ENCODE measurements around the gene ADAM30. TPM values are rescaled to one million over a fixed set of nuclear protein-coding genes. Genes with fewer than 3 reads are reported as not detected.

The ADAM30 gene
- total RNA-seq, 1 experiment from 2014 or later, result not detected

DNA sequence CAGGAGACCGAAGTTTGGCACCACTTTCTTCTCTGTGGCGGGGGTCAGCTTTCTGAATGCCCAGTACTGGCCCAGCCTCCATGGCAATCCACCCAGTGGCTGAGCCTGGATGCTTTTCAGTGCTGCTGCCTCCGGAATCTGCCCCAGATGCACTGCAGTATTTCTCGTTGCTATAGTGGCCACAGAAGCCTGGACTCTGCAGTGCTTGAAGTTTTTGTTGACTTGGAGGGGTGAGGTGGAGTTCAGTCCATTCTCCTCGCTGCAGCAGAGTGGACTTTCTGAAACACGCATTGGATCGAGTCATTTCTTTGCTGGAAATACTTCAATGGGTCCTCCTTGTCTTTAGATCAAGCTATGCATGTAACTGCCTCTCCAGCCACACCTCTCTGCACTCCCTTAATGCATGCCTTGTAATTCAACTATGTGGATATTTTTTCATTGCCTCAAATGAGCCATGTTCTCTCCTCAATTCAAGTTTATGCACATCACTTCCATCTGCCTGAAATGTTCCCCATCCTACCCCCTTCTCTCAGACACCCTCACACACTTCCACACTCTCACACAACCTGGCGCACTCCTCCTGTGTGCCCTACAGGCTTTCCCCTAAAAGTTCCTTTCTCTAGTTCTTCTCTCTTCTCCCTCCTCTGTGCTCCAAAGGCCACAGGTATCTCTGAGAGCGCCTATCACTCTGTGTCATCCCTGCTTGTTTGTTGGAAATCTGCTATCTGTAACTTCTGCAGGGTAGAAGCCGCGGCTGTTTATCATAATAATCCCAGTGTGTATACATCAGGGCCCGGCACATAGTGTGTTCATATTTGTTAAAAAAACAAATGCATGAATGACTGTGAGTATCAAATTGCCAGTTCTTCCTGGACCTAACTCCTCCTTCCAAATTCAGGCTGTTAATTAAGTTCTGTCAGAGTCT lies 16.5 kb downstream of the ADAM30 start:
- H3K27me3 ChIP-seq (ENCODE audit: control insufficient read depth, insufficient read depth, low read length), result peaks cover 48% of the 10 kb centered on the region
- POLR2A ChIA-PET, result no interaction called here
- BruUV-seq (replicated peaks), result no TSS peak
- no peak for ATAC-seq
- TF ChIP-seq TCF7L2 (IDR thresholded peaks at IDR 0.05; ENCODE audit: low read depth, low read length) (no peak), SIN3A (IDR thresholded peaks at IDR 0.05; ENCODE audit: borderline replicate concordance, insufficient read depth, low read depth, low read length) (no peak), POLR2AphosphoS5 (IDR thresholded peaks at IDR 0.05; ENCODE audit: low read depth, low read length) (no peak), CTCF (IDR thresholded peaks at IDR 0.05) (no peak)
- TF ChIP-seq, protein P1, sequence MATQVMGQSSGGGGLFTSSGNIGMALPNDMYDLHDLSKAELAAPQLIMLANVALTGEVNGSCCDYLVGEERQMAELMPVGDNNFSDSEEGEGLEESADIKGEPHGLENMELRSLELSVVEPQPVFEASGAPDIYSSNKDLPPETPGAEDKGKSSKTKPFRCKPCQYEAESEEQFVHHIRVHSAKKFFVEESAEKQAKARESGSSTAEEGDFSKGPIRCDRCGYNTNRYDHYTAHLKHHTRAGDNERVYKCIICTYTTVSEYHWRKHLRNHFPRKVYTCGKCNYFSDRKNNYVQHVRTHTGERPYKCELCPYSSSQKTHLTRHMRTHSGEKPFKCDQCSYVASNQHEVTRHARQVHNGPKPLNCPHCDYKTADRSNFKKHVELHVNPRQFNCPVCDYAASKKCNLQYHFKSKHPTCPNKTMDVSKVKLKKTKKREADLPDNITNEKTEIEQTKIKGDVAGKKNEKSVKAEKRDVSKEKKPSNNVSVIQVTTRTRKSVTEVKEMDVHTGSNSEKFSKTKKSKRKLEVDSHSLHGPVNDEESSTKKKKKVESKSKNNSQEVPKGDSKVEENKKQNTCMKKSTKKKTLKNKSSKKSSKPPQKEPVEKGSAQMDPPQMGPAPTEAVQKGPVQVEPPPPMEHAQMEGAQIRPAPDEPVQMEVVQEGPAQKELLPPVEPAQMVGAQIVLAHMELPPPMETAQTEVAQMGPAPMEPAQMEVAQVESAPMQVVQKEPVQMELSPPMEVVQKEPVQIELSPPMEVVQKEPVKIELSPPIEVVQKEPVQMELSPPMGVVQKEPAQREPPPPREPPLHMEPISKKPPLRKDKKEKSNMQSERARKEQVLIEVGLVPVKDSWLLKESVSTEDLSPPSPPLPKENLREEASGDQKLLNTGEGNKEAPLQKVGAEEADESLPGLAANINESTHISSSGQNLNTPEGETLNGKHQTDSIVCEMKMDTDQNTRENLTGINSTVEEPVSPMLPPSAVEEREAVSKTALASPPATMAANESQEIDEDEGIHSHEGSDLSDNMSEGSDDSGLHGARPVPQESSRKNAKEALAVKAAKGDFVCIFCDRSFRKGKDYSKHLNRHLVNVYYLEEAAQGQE (IDR thresholded peaks at IDR 0.05; ENCODE audit: insufficient read depth in 1 of 2, low read depth in 2 of 2, low read length in 1 of 2), result no peak
- no peak for DNase-seq (ENCODE audit: low read depth, low spot score)
- CTCF ChIA-PET, result no interaction called here
- in situ Hi-C loops (cut with HindIII; ENCODE audit: low pct_unique_long_range_greater_than_20kb, low sequenced_read_pairs), result no loop called here
- H3K36me3 ChIP-seq (ENCODE audit: control insufficient read depth, insufficient read depth, low read length), result no peaks in the 10 kb centered on the region
- no peak overlapping the region for H3K27ac ChIP-seq (ENCODE audit: low read length)
- no peaks in the 10 kb centered on the region for H3K4me1 ChIP-seq (ENCODE audit: control insufficient read depth, insufficient read depth, low read length)
- no peaks in the 10 kb centered on the region for H3K9me3 ChIP-seq (ENCODE audit: control insufficient read depth, insufficient read depth, low read depth, low read length)
- intact Hi-C loops (cut with micrococcal nuclease; ENCODE audit: unreplicated experiment), result loop anchor here (10.0 kb wide), 1 partner anchor 265 kb away; no protein-coding TSS in a partner anchor
- no peak overlapping the region for H3K4me3 ChIP-seq (ENCODE audit: low read depth in 2 of 2, low read length in 2 of 2)

GRCh38 chr1:119878171-119878570 lies 18.1 kb downstream of the ADAM30 start:
- Histone ChIP-seq H3K9me3 (ENCODE audit: control insufficient read depth, insufficient read depth, low read depth, low read length) (no peaks in the 10 kb centered on the region), H3K4me1 (ENCODE audit: control insufficient read depth, insufficient read depth, low read length) (no peaks in the 10 kb centered on the region), H3K4me3 (ENCODE audit: low read depth in 2 of 2, low read length in 2 of 2) (no peak overlapping the region), H3K27ac (ENCODE audit: low read length) (no peak overlapping the region), H3K27me3 (ENCODE audit: control insufficient read depth, insufficient read depth, low read length) (peaks cover 34% of the 10 kb centered on the region), H3K36me3 (ENCODE audit: control insufficient read depth, insufficient read depth, low read length) (no peaks in the 10 kb centered on the region)
- POLR2A ChIA-PET, result no interaction called here
- BruUV-seq (replicated peaks), result no TSS peak
- CTCF ChIA-PET, result no interaction called here
- TF ChIP-seq CTCF (IDR thresholded peaks at IDR 0.05), result no peak
- TF ChIP-seq, protein P1 (IDR thresholded peaks at IDR 0.05; ENCODE audit: insufficient read depth in 1 of 2, low read depth in 2 of 2, low read length in 1 of 2), result no peak
- no peak for TF ChIP-seq SIN3A (IDR thresholded peaks at IDR 0.05; ENCODE audit: borderline replicate concordance, insufficient read depth, low read depth, low read length)
- TF ChIP-seq POLR2AphosphoS5 (IDR thresholded peaks at IDR 0.05; ENCODE audit: low read depth, low read length), result no peak
- TF ChIP-seq TCF7L2 (IDR thresholded peaks at IDR 0.05; ENCODE audit: low read depth, low read length), result no peak
- in situ Hi-C loops (cut with HindIII; ENCODE audit: low pct_unique_long_range_greater_than_20kb, low sequenced_read_pairs), result no loop called here
- intact Hi-C loops (cut with micrococcal nuclease; ENCODE audit: unreplicated experiment), result loop anchor here (10.0 kb wide), 1 partner anchor 267 kb away; no protein-coding TSS in a partner anchor
- ATAC-seq (no peak), DNase-seq (ENCODE audit: low read depth, low spot score) (no peak)
